GM19351 (cell line): ENCODE data around the gene NCAM1.
"Not testable (repeated sequence)": the region's sequence is repeated elsewhere in the genome, so short reads cannot be mapped to it uniquely, and the experiment has no call there.

Experiments used
- ATAC-seq: cut with Tn5 transposase; IDR thresholded peaks from one replicate; pipeline ENCODE4 v1.9.1; 2021; ENCODE audit warnings: mild to moderate bottlenecking, moderate library complexity; ENCODE audit not compliant: unreplicated experiment

Gene NCAM1

GRCh38 chr11:112961146-112961668 lies at the start of gene NCAM1:
NCAM1 (plus strand) TSS chr11:112961420.
- no peak for ATAC-seq

GRCh38 chr11:112922606-112923005 lies 38.6 kb upstream of the NCAM1 start:
- no peak for ATAC-seq

GRCh38 chr11:112924836-112925235 lies 36.4 kb upstream of the NCAM1 start:
- ATAC-seq = not testable (repeated sequence)

GRCh38 chr11:112925516-112926310 lies 35.5 kb upstream of the NCAM1 start:
- no peak for ATAC-seq

- no peak for ATAC-seq
Observed at GRCh38 chr11:112928136-112928535, 33.1 kb upstream of the NCAM1 start.

- no peak for ATAC-seq
Observed at GRCh38 chr11:112929432-112929831, 31.8 kb upstream of the NCAM1 start.

GRCh38 chr11:112931703-112932102 lies 29.5 kb upstream of the NCAM1 start:
- ATAC-seq = no peak

GRCh38 chr11:112932593-112932992 lies 28.6 kb upstream of the NCAM1 start:
- no peak for ATAC-seq

GRCh38 chr11:112933970-112934369 lies 27.2 kb upstream of the NCAM1 start:
- ATAC-seq = no peak

- no peak for ATAC-seq
Observed at GRCh38 chr11:112941104-112941503, 20.1 kb upstream of the NCAM1 start.

GRCh38 chr11:112942966-112943643 lies 18.1 kb upstream of the NCAM1 start:
- no peak for ATAC-seq

- ATAC-seq = no peak
Observed at GRCh38 chr11:112946866-112947265, 14.4 kb upstream of the NCAM1 start.

GRCh38 chr11:112949781-112950575 lies 11.2 kb upstream of the NCAM1 start:
- no peak for ATAC-seq

- ATAC-seq = no peak
Observed at GRCh38 chr11:112958670-112959069, 2.5 kb upstream of the NCAM1 start.

GRCh38 chr11:112961751-112962578 lies 745 bp downstream of the NCAM1 start:
- no peak for ATAC-seq

- no peak for ATAC-seq
Observed at GRCh38 chr11:112962579-112963367, 1.6 kb downstream of the NCAM1 start.

- ATAC-seq = no peak
Observed at GRCh38 chr11:112963368-112963955, 2.2 kb downstream of the NCAM1 start.

GRCh38 chr11:112965656-112966055 lies 4.4 kb downstream of the NCAM1 start:
- ATAC-seq = no peak

GRCh38 chr11:112966561-112966960 lies 5.3 kb downstream of the NCAM1 start:
- ATAC-seq = no peak
